ENCODE data around the gene KRT33A.

KRT33A gene

DNA sequence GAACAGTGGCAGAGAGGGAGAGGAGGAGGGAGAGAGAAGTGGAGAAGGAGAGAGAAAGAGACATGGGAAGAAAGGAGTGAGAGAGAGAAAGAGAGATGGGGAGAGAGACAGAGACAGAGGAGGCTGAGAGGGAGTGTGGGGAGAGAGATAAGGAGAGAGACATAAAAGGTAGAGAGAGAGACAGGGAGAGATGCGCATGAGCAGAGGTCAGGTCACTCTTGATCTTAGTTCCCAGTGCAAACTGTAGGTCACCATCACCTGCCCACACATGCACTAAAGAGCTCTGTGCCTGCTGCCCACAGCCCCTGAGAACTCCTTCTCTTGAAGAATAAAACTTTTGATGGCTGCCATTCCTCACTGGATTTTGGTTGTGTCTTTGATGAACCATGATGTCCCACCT is 14.9 kb downstream of the KRT33A start:
- in situ Hi-C loops (cut with MboI; ENCODE audit: low pct_unique_long_range_greater_than_20kb, low sequenced_read_pairs, unreplicated experiment), result no loop called here
- no peak for TF ChIP-seq CTCF (IDR thresholded peaks at IDR 0.05; ENCODE audit: extremely low read depth, insufficient read depth, missing control alignments)
- no peak for DNase-seq (ENCODE audit: low spot score)

DNA sequence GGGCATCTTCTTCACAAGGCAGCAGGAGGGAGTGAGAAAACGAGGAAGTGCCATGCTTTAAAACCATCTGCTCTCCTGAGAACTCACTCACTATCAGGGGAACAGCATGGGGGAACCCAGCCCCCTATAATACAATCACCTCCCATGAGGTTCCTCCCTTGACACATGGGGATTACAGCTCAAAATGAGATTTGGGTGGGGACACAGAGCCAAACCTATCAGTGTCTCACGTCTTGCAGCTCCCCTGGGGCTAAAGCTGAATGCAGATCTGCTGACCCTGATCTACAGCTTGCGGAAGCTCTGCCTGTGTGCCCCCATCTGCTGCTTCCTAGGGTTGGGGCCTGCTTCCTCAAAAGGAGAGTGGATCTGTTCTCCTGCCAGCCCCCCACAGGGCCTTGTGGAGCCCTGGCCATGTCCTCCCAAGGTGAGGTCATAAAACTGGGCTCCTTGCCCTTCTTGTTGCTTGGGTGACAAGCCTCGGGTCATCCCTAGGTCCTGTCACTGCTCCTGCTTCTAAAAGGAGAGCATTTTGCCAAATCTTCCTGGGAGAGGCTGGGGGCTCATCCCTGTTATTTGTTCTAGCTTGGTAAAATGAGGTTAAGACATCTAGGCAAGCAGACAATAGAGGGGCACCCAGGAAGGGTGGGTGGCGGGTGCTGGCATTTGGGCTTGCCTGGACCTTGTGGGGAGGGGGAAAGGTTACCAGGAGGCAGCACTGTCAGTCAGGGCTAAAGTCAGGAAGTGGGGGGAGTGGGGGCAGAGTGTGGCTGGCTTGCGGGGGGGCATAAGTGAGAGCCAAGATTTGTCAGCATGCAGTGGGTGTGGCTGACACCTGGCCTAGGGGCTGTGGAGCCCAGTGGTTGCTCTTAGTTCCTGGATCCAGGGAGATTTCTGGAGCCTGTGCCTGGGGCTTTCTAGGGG is 16.0 kb downstream of the KRT33A start:
- TF ChIP-seq CTCF (IDR thresholded peaks at IDR 0.05; ENCODE audit: extremely low read depth, insufficient read depth, missing control alignments), result no peak
- DNase-seq (ENCODE audit: low spot score), result no peak
- in situ Hi-C loops (cut with MboI; ENCODE audit: low pct_unique_long_range_greater_than_20kb, low sequenced_read_pairs, unreplicated experiment), result no loop called here

GRCh38 chr17:41333836-41334235 is 16.8 kb downstream of the KRT33A start:
- in situ Hi-C loops (cut with MboI; ENCODE audit: low pct_unique_long_range_greater_than_20kb, low sequenced_read_pairs, unreplicated experiment), result no loop called here
- no peak for TF ChIP-seq CTCF (IDR thresholded peaks at IDR 0.05; ENCODE audit: extremely low read depth, insufficient read depth, missing control alignments)
- DNase-seq (ENCODE audit: low spot score), result no peak

DNA sequence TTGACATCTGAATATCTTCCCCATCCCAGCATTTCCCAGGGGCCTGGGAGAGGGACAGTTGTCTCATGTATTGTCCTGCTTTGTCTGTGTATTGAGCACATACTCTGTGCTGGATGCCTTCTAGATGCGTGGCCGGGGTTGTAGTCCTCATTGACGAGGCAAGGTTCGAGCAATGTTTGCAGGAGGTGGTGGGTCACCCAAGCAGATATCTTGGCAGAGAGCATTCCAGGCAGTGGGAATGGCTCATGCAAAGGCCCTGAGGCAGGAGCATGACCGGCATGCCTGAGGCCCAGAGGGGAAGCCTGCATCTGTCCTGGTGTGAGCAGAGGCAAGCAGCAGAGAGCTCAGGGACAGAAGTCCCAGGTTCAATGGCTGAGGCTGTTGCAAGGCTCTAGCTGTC is 17.5 kb downstream of the KRT33A start:
- no peak for TF ChIP-seq CTCF (IDR thresholded peaks at IDR 0.05; ENCODE audit: extremely low read depth, insufficient read depth, missing control alignments)
- DNase-seq (ENCODE audit: low spot score), result no peak
- in situ Hi-C loops (cut with MboI; ENCODE audit: low pct_unique_long_range_greater_than_20kb, low sequenced_read_pairs, unreplicated experiment), result no loop called here

GRCh38 chr17:41332239-41332638 is 18.4 kb downstream of the KRT33A start:
- in situ Hi-C loops (cut with MboI; ENCODE audit: low pct_unique_long_range_greater_than_20kb, low sequenced_read_pairs, unreplicated experiment), result no loop called here
- no peak for DNase-seq (ENCODE audit: low spot score)
- no peak for TF ChIP-seq CTCF (IDR thresholded peaks at IDR 0.05; ENCODE audit: extremely low read depth, insufficient read depth, missing control alignments)

DNA sequence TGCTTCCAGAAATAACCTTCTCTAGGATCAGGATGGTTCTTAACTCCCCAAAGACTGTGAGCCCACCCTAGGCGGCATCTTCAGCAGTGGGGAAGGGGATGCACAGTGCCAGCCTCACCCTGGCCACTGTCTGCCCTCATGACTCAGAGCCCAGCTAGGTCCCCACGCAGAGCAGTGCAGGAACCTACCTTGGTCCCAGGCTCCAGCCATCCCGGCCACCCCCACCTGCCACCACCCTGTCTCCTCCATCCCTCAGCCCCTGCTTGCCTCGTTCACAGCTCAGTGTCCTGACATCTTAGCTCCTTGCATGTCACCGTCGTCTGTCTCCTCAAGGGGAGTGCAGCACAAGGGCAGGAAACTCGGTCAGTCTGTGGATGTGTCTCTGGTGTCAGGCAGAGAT is 19.0 kb downstream of the KRT33A start:
- DNase-seq (ENCODE audit: low spot score), result no peak
- in situ Hi-C loops (cut with MboI; ENCODE audit: low pct_unique_long_range_greater_than_20kb, low sequenced_read_pairs, unreplicated experiment), result no loop called here
- TF ChIP-seq CTCF (IDR thresholded peaks at IDR 0.05; ENCODE audit: extremely low read depth, insufficient read depth, missing control alignments), result no peak
